GM18907 (cell line): Measurements from ENCODE around the gene FKBP4.
A peak's percentile ranks its signal among the peaks of the same experiment; 100 is the strongest.
"Not testable (repeated sequence)": the region's sequence is repeated elsewhere in the genome, so short reads cannot be mapped to it uniquely, and the experiment has no call there.

Experiments
- ATAC-seq: cut with Tn5 transposase; IDR thresholded peaks from one replicate; pipeline ENCODE4 v1.9.1; 2021; ENCODE audit warnings: mild to moderate bottlenecking, moderate library complexity; ENCODE audit not compliant: unreplicated experiment

Gene FKBP4, protein sequence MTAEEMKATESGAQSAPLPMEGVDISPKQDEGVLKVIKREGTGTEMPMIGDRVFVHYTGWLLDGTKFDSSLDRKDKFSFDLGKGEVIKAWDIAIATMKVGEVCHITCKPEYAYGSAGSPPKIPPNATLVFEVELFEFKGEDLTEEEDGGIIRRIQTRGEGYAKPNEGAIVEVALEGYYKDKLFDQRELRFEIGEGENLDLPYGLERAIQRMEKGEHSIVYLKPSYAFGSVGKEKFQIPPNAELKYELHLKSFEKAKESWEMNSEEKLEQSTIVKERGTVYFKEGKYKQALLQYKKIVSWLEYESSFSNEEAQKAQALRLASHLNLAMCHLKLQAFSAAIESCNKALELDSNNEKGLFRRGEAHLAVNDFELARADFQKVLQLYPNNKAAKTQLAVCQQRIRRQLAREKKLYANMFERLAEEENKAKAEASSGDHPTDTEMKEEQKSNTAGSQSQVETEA

DNA sequence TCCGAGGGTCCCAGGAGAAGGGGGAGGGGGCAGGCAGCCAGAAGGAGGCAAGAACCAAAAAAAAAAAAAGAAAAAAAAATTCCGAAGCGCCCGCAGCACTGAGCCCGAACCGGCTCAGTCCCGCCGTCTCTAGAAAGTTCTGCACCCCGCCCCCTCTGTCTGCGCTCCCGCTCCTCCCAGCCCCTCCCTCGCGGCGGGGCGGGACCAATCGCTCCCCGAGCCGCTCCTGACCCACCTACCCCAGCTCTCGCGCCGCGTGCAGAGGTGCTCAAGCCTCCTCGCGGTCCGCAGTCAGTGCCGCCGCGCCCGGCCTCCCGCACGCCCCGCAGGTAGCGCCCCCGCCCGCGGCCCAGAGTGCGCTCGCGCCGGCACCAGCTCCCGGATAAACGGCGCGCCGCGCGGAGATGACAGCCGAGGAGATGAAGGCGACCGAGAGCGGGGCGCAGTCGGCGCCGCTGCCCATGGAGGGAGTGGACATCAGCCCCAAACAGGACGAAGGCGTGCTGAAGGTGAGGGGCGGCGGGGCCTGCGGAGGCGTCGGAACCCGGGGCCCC is at the start of gene FKBP4:
FKBP4 (plus strand) TSS at position 235 of the 554 bp plus-strand sequence; CDS start at position 405, 170 bp downstream.
- ATAC-seq, result peak; percentile 81

GRCh38 chr12:2745655-2746054 is 49.1 kb upstream of the FKBP4 start:
- ATAC-seq, result no peak

DNA sequence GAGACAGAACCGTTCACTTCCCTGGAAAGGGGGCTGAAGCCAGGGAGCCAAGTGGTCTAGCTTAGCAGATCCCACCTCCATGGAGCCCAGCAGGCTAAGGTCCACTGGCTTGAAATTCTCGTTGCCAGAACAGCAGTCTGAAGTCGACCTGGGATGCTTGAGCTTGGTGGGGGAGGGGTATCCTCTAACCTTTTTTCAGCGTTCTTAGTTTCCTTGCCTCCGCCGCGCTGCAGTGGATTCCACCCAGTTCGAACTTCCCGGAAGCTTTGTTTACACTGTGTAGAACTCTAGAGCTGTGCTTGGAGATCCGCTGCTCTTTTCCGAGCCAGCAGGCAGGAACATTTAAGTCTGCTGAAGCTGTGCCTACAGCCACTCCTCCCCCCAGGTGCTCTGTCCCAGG is 45.2 kb upstream of the FKBP4 start:
- no peak for ATAC-seq

GRCh38 chr12:2750185-2750584 is 44.6 kb upstream of the FKBP4 start:
- no peak for ATAC-seq

DNA sequence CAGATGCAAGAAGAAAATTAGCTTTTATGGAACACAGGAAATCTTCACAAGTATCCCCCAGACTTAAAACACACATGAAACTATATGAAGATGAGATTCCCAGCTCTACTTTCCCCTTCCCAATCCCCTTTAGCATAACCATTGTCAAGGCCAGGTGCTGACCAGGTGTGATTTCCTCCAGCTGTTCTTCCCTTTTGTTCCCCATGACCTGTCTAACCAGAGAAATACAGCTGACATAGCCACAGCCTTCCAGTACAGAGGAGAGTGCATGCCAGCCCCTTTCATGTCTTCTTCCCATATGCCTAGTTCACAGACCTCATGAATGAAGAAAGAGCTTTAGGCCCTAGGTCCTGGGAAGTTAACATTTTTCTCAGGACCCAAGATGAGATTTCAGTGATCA is 43.5 kb upstream of the FKBP4 start:
- ATAC-seq, result no peak

- ATAC-seq, result no peak
Measured at GRCh38 chr12:2751686-2752085, 43.1 kb upstream of the FKBP4 start.

- peak; percentile 58 for ATAC-seq
Measured at GRCh38 chr12:2752676-2753371, 41.9 kb upstream of the FKBP4 start.

DNA sequence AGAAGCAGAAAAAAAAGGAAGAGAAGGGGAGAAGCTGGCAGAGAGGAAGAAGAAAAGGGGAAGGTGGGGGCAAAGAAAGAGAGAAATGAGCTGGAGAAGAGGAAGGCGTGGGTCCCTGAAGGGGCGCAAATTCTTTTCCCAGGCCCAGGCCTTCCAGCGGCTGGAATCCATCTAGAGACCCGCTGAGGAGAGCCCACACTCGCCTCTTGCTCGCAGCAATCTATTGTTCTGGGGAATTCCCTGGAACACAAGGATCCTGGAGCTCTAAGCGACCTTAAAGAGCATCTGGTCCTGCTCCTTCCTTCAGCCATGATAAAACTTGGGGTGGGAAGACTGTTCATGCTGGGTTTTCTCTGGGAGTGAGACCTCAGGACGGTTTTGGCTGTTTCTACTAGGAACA is 41.2 kb upstream of the FKBP4 start:
- no peak for ATAC-seq

DNA sequence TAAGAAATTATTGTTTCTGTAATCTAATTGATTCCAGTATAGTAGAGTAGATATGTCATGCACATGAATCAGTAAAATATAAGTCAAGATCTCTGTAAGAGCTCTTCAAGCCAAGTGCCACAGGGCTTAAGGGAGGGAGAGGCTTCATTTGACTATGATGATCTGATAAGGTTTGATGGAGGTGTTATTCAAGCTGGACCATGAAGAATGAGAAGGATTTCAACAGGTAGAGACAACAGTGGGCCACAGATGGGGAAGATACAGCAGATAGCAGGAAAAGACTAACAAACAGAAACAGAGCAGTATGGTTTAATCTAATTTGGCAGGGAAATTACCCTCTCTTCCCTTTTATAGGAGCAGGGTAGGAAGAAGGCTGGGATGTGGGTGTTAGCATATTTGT is 40.6 kb upstream of the FKBP4 start:
- ATAC-seq, result no peak

GRCh38 chr12:2756756-2757155 is 38.0 kb upstream of the FKBP4 start:
- no peak for ATAC-seq

GRCh38 chr12:2759733-2760132 is 35.0 kb upstream of the FKBP4 start:
- no peak for ATAC-seq

- ATAC-seq, result no peak
Measured at GRCh38 chr12:2764398-2764797, 30.4 kb upstream of the FKBP4 start.

DNA sequence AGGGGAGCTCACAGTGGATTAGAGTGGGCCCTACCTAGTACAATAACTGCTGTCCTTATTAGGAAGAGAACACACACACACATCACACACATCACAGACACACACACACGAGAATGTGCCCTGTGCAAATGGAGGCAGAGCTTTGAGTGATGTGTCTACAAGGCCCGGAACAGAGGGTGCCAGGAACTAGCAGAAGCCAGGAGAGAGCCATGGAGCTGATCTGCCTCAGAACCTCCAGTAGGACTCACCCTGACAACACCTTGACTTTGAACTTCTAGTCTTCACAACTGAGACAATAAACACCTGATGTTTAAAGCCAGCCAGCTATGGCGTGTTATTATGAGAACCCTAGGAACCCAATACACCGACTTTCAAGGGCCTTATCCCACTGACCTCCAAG is 29.7 kb upstream of the FKBP4 start:
- ATAC-seq, result no peak

DNA sequence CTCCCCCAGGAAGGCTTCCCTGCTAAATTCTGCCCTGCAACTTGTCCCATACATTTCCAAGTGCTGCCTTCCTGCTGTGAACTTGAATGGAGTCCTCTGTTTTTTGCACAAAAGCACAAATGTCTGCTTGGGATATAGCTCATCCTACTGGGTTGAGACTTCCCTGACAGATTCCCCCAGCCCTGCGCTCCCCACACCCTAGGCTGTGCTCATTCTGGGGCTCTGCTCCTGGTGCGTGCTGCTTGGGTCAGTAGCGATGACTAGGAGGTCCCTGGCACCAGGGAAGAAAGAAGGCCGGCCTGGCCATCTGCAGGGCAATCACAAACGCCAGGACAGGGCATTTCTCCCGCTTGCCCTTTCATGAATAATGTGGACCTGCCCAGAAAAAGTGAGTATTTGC is 29.2 kb upstream of the FKBP4 start:
- no peak for ATAC-seq

DNA sequence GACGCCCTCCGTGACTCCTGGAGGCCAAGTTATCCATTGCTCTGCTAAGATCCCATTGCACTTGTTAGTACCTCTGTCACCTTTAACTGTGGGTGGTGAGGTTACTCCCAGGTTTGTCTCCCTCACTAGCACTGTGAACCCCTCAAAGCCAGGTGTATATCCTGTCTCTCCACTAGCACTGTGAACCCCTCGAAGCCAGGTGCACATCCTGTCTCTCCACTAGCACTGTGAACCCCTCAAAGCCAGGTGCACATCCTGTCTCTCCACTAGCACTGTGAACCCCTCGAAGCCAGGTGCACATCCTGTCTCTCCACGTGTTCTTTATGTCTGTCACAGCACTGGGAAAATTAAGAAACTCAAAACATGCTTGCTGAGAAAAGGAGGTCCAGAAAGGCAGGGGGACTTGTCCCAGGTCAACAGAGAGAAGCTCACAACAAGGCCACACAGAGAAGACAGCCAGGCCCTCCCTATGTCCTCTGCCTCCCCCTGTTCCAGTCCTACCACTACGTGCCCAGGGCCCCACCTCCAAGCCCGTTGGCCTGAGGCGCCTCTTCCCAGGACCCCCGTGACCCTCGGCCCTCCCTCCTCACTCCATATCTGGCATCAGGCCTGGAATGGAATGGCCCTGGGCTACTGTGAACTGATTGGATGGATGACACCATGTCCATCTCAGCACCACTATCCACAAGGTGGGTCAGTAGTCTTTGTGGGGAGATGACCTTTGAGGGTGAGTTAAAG is 26.4 kb upstream of the FKBP4 start:
- ATAC-seq, result no peak

GRCh38 chr12:2769866-2770533 is 24.8 kb upstream of the FKBP4 start:
- no peak for ATAC-seq

GRCh38 chr12:2770544-2770943 is 24.2 kb upstream of the FKBP4 start:
- ATAC-seq, result not testable (repeated sequence)

DNA sequence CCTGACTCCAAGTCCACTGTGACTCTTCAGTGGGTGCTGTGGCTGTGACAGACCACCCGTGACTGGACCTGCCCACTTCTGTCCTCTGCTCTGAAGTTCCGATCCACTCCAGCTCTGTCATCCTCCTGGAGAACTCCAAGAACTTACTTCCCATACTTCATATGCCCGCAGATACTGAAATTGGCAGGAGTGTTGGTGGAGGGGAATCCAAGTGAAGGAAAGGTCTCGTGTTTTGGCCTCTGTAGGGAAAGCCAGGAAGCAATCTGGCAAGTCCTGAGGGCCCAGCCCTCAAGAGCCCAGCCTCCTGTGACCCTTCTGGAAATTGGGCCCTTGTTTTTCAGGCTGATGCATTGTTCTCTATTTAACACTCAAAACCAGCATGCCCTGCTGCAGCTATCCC is 22.4 kb upstream of the FKBP4 start:
- no peak for ATAC-seq

DNA sequence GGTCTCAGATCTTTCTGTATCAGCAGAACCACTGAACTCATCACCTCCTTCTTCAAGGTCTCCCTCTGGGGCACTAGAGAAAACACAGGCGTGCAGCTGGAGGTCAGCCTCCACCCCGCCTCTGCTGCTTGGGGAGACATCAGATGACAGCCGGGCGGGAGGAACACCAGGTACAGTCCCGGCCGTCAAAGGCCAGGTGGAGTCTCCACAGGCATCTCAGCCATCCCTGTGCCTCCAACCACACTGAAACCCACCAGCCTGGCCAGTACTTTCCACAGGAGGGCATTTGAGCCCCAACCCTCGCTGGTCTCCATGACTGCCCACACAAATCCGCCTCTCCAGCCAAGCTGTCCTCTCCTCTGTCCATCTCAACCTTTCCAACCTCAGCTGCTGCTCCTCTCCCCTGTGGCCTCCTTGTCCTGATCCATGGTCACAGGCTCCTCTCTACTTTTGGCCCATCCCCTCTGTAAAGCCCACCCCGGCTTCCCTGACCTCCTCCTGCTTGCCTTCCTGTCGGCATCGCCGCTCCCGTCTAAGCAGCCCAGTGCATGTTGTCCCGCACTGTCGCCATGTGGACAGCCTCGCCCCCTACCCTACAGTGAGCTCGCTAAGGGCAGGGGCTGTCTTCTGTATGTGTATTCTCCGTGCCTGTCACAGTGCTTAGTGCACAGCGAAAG is 21.4 kb upstream of the FKBP4 start:
- ATAC-seq, result no peak

- ATAC-seq, result no peak
Measured at GRCh38 chr12:2775431-2775830, 19.3 kb upstream of the FKBP4 start.
